CD4-positive, alpha-beta T cell treated with Interleukin-17A for 4 hours (primary cell): ENCODE data around the gene PURB.
"Not testable (repeated sequence)": the region's sequence is repeated elsewhere in the genome, so short reads cannot be mapped to it uniquely, and the experiment has no call there.

Experiments
- DNase-seq: peaks from one replicate; pipeline ENCODE4 v3.0.0-alpha.2; 2020; ENCODE audit warnings: mixed read lengths

Gene PURB

DNA sequence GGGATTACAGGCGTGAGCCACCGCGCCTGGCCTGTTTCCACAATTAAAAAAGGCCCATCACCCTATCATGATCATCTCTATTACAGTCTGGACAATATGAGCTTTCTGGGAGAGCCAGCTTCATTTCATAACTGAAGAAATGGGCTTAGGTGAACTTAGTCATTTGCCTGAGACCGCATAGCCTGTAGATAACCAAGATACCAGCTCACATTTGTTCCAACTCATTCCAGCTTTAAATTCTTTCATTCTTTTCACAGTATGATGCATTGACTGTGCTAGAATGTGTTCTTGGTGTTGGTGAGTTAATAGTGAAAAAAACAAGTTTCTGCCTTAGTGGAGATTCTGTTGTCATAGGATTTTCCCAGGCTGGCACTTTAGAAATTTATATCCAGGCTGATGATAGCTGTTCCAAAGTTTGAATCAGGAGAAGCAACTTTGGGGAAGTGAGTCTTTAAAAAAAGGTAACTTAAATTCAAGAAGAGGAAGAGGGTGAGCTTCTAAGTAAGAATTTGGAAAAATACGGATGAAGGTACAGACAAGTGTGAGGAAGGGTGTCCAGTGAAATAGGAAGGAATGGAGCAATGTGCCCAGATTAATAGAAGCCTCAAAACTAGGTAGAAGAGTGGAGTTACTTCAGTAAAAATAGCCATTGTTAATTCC is 35.3 kb downstream of the PURB start:
- DNase-seq = no peak

DNA sequence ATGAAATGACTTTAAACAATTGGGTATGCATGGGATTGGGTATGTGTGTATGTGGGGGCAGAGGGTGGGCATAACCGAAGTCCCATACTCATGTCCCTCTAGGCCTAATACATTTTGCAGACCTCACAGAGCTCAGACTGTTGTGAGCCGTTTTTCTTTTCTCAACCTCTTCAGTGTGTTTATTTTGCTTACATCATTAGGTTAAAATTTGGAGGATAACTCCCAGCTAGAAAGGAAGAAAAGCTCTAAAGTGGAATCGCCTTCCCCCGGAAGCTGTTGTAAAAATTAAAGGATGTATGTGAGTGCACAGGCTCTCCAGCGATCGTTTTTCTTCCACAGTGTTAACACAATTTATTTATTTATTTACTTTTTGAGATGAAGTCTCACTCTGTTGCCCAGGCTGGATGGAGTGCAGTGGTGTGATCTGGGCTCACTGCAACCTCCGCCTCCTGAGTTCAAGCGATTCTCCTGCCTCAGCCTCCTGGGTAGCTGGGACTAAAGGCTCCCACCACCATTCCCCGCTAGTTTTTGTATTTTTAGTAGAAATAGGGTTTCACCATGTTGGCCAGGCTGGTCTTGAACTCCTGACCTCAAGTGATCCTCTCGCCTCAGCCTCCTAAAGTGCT is 36.0 kb downstream of the PURB start:
- DNase-seq = no peak

GRCh38 chr7:44847920-44848634 is 37.3 kb downstream of the PURB start, which contains the start of gene H2AZ2:
H2AZ2 (minus strand) TSS chr7:44848087; CDS start chr7:44847971, 116 bp downstream.
- peak; percentile 100 for DNase-seq

- peak; percentile 90 for DNase-seq
Observed at GRCh38 chr7:44847509-44847919, 37.8 kb downstream of the PURB start.

DNA sequence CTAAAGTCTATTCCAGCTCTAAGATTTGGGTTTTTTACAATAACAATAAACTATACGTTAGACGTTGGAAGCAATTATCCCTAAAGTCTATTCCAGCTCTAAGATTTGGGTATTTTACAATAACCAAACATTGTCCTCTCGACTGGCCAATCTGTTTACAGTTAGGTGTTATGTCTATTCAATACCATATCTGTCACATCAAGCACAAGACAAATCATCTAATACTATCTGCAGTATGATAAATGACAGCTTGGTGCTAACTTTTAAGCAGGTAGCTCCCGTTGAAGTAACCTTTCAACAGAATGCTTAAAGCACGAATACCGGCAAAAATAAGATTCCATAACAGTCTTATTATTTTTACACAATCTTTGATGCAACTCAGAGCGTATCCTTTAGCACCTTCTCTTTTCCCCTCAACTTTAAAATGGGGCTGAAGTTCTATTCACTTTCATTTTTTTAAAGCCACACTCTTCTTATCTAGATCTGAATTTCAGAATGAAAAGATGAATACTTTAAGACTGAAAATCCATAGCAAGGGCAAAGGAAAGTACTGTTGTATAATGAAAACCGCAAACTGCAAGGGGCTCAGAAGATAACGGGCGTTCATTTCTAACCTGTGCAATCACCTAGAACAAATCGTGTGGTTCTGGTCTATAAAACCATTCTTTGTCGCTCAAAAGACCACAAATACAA is 38.4 kb downstream of the PURB start:
- DNase-seq = no peak

- DNase-seq = peak; percentile 26
Observed at GRCh38 chr7:44846390-44846789, 38.9 kb downstream of the PURB start.

DNA sequence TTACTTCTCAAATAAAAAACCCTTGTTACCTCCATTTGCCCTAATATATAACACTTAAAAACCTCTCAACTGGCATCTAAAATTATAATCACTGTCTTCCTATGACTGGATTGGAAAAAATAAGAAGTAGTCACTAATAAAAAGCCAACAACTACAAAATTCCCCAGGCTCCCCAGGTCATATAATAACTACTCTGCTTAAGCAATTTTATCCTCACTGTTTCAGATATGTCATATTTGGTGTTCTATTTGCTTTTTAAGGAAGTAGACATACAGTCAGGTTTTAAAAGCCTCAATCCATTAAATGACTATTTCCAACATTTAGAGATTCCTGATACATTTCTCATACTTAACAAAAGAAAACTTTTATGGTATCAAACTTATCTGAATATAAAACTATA is 39.9 kb downstream of the PURB start:
- DNase-seq = no peak

DNA sequence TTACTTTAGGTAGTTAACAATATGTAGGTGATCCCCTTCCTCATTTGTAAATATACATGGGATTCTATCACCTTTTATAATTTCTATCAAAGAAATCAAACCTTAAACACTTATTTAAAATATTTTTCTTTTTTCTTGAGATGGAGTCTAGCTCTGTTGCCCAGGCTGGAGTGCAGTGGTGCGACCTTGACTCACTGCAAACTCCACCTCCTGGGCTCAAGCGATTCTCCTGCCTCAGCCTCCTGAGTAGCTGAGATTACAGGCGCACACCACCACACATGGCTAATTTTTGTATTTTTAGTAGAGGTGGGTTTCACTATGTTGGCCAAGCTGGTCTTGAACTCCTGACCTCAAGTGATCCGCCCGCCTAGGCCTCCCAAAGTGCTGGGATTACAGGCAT is 41.9 kb downstream of the PURB start:
- not testable (repeated sequence) for DNase-seq

DNA sequence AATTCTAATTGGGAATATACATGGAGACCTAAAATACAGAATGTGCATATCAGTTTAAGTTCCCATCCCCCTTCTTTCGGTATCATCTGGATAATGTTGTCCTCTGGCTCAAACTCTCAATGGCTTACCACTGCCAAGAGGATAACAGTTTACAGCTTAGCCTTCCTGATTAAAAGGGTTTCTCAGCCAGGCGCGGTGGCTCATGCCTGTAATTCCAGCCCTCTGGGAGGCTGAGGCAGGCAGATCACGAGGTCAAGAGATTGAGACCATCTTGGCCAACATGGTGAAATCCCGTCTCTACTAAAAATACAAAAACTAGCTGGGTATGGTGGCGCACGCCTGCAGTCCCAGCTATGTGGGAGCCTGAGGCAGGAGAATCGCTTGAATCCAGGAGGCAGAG is 42.7 kb downstream of the PURB start:
- not testable (repeated sequence) for DNase-seq

GRCh38 chr7:44838751-44839150 is 46.6 kb downstream of the PURB start:
- DNase-seq = no peak

GRCh38 chr7:44827567-44827966 is 57.8 kb downstream of the PURB start:
- DNase-seq = no peak
